Natural killer cell treated with Interleukin-12 subunit alpha and Interleukin-12 subunit beta and Interleukin-15 and Interleukin-18, amount 100 ng/mL, for 72 hours (primary cell): Measurements from ENCODE around the gene TUBB3. TPM values are rescaled to one million over a fixed set of nuclear protein-coding genes. Genes with fewer than 3 reads are reported as not detected.

ENCODE experiments used
- ATAC-seq, 2 donors: fragments of 150-1000 bp; cut with Tn5 transposase in 1 of 2; sonication (Bioruptor Pico), chemical (Tn5 transposase) in 1 of 2; 2 replicates each; pipeline ENCODE4 v1.10.0; 2021
- DNase-seq: peaks from one replicate; pipeline ENCODE4 v3.0.0; 2022; ENCODE audit warnings: low spot score
- H3K27ac Mint-ChIP-seq, 2 donors: 1 replicate in 1 of 2; 2 replicates in 1 of 2; pipeline ENCODE4 v1.8.0; 2022; ENCODE audit warnings: mixed read lengths in 2 of 2, mild to moderate bottlenecking in 1 of 2, moderate library complexity in 1 of 2
- H3K27me3 Mint-ChIP-seq, 2 donors: 1 replicate in 1 of 2; 2 replicates in 1 of 2; pipeline ENCODE4 v1.8.0; 2022; ENCODE audit warnings: mixed read lengths in 2 of 2
- H3K36me3 Mint-ChIP-seq: one replicate; pipeline ENCODE4 v1.8.0; 2022; ENCODE audit warnings: mixed read lengths
- H3K4me1 Mint-ChIP-seq, 2 donors: 1 replicate in 1 of 2; 2 replicates in 1 of 2; pipeline ENCODE4 v1.8.0; 2022; ENCODE audit warnings: low read depth in 2 of 2, mixed read lengths in 2 of 2, mild to moderate bottlenecking in 1 of 2
- H3K4me3 Mint-ChIP-seq: one replicate; pipeline ENCODE4 v1.8.0; 2022; ENCODE audit warnings: mixed read lengths
- H3K9me3 Mint-ChIP-seq: 2 replicates; pipeline ENCODE4 v1.8.0; 2022; ENCODE audit warnings: mixed read lengths
- total RNA-seq, 2 donors: library from RNA; stranded (reverse); gene quantifications; one replicate each; pipeline ENCODE4 v1.2.3, GENCODE V29; 2022

The TUBB3 gene
- total RNA-seq, 2 donors from 2014 or later, result 9.6 to 10.9 TPM

DNA sequence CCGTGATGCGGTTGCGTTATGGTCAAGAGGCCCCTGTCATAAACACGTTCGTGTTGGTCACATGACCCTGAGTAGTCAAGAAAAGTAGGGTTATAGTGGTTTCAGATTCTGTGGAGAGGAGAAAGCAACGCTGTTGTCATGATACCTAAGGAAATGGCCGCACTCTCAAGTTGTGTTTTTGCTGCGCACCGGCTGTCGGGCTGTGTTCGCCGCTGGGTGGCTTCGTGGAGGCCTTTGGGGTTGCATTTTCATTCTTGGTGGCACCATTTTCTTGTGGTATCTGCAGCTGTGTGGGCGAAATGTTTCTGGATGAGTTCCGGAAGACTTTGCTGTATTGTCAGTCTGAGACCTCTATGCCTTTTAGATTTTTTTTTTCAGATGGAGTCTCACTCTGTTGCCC lies 60.4 kb downstream of the TUBB3 start:
- Mint-ChIP-seq H3K4me1 (peaks cover 0 to 9% of the 10 kb centered on the region in 2 donors), H3K27ac (no peak overlapping the region), H3K9me3 (no peaks in the 10 kb centered on the region), H3K27me3 (no peaks in the 10 kb centered on the region), H3K4me3 (no peak overlapping the region), H3K36me3 (peaks cover 12% of the 10 kb centered on the region)
- ATAC-seq (no peak), DNase-seq (no peak)

DNA sequence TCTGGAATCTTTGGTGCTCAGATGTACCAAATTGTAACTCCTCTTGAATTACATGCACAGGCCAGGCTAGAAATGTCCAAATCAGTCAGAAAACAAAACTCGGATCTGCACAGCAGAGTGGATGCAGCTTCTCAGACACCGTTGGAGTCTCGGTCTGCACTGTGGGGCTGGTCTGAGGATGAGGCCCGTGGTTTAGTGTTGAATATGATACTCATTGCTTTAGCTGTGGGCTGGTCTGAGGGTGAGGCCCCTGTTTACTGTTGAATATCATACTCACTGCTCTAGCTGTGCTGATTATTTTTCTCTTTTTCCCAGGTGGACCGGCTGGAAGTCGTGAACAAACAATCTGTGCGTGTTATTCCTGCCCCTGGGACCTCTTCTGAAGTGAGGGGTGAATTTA lies 61.1 kb downstream of the TUBB3 start:
- ATAC-seq, result no peak
- H3K9me3 Mint-ChIP-seq, result no peaks in the 10 kb centered on the region

DNA sequence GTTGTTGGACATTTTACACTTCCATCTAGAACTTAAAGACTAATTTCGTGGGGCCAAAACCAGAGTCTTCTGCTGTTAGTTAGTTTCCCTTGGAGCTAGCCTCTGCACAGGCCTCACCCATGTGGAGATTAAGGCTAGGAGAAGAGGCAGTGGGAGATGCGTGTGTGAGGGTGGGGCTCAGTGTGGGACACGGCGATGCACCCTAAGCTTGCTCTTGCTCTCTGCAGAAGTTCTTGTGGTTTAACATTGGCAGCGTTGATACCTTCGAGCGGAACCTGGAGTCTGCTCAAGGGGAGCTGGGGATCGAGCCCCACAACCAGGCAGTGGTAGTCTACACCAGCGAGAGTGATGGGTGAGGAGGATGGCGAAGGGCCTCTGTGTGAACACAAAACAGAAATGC lies 62.1 kb downstream of the TUBB3 start:
- Mint-ChIP-seq H3K27ac (no peak overlapping the region), H3K36me3 (peaks cover 12% of the 10 kb centered on the region), H3K9me3 (no peaks in the 10 kb centered on the region), H3K27me3 (no peaks in the 10 kb centered on the region), H3K4me3 (no peak overlapping the region), H3K4me1 (peaks cover 0 to 8% of the 10 kb centered on the region in 2 donors)
- ATAC-seq (no peak), DNase-seq (peak; percentile 46)

More for the DNA sequence above, 61.1 kb downstream of the TUBB3 start:
- H3K27ac Mint-ChIP-seq, result no peak overlapping the region
- no peak overlapping the region for H3K4me3 Mint-ChIP-seq
- peaks cover 12% of the 10 kb centered on the region for H3K36me3 Mint-ChIP-seq
- DNase-seq, result no peak
- no peaks in the 10 kb centered on the region for H3K27me3 Mint-ChIP-seq
- peaks cover 0 to 8% of the 10 kb centered on the region in 2 donors for H3K4me1 Mint-ChIP-seq

Other genes starting within 250 kb of the TUBB3 start
- 100 to 1,000 TPM in 1 of 2 donors, 10 to 100 TPM in 1; 60.8 to 115 TPM for gene CDK10, start 236.7 kb upstream of the TUBB3 start, total RNA-seq
- gene SPATA2L, start 221.6 kb upstream of the TUBB3 start, total RNA-seq, result 1 to 10 TPM; 6.8 to 8.4 TPM
- gene VPS9D1, start 202.4 kb upstream of the TUBB3 start, total RNA-seq, result 10 to 100 TPM in 1 of 2 donors, 1 to 10 TPM in 1; 9.0 to 11.0 TPM
- gene ZNF276, start 201.8 kb upstream of the TUBB3 start, total RNA-seq, result 10 to 100 TPM; 36.0 to 72.1 TPM
- gene FANCA, start 106.7 kb upstream of the TUBB3 start, total RNA-seq, result 100 to 1,000 TPM in 1 of 2 donors, 10 to 100 TPM in 1; 77.5 to 364 TPM
- 1 to 10 TPM; 2.5 to 3.9 TPM for gene SPIRE2, start 94.9 kb upstream of the TUBB3 start, total RNA-seq
- 100 to 1,000 TPM; 239 to 382 TPM for gene TCF25, start 49.8 kb upstream of the TUBB3 start, total RNA-seq
- gene MC1R, start 4.5 kb upstream of the TUBB3 start, total RNA-seq, result 10 to 100 TPM in 1 of 2 donors, 1 to 10 TPM in 1; 9.3 to 13.0 TPM
- gene DEF8, start 25.4 kb downstream of the TUBB3 start, total RNA-seq, result 10 to 100 TPM; 44.2 to 55.5 TPM
- not detected for gene DBNDD1, start 96.1 kb downstream of the TUBB3 start, total RNA-seq
- gene PRDM7, start 154.0 kb downstream of the TUBB3 start, total RNA-seq, result not detected